ENCODE results near the gene CACNB2. TPM values are rescaled to one million over a fixed set of nuclear protein-coding genes. Genes with fewer than 3 reads are reported as not detected.

The CACNB2 gene
- polyA plus RNA-seq, 2 of the 4 experiments (the other 2 are of a cell fraction) = not detected

DNA sequence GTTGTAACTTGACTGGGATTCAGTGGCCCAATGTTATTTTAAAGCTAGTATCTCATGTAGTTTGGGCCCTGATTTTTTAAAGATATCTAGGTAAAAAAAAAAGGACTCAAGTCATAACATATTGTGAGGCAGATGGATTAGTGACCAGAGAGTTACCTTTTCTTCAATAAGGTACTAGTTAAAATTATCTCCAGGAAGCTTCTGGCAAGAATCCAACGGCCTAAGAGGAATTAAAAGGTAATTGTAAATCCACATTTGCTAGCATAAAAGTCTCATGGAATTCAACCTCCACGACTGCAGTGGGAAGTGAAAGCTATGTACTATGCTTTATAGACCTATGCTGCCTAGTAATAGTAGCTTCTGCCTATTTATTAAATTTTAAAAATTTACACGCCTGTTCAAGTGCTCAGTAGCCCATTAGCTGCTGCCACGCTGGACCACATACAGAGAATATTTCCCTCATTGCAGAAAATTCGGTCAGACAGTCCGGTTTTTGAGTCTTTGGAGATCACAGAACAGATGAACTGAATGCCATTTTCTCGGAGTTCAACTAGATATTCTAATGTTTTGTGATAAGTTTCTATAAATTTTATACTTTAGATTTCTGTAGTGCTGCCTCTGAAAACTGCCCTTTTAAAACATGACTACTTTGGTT lies 392.8 kb downstream of the CACNB2 start:
- CTCF ChIA-PET = no interaction called here

DNA sequence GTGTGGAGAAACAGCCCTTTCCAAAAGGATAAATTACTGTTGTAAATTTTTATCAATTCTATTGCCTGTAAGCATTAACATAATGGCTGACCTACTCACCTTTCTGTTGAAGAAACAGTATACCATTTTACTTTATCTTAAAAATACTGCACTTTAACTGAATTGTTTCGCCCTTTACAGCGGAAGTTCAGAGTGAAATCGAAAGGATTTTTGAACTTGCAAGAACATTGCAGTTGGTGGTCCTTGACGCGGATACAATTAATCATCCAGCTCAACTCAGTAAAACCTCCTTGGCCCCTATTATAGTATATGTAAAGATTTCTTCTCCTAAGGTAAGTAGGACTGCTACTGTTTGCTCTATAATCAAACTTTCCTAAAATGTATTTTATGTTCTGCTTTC lies 393.7 kb downstream of the CACNB2 start:
- no peak overlapping the region for H3K4me3 ChIP-seq
- ATAC-seq (no peak), FAIRE-seq (no peak), DNase-seq (ENCODE audit: low read depth in 1 of 2, low spot score in 1 of 2) (no peak)
- H3K9me3 ChIP-seq = no peaks in the 10 kb centered on the region
- no peak overlapping the region for H3K4me2 ChIP-seq
- TF ChIP-seq MAX (IDR thresholded peaks at IDR 0.05) (no peak), TFCP2L1 (CRISPR knock-in tag; IDR thresholded peaks at IDR 0.05) (no peak), RAD21 (conservative IDR thresholded peaks at IDR 0.05 in 1 of 2, IDR thresholded peaks at IDR 0.05 in 1 of 2) (no peak), KDM1A (IDR thresholded peaks at IDR 0.05; ENCODE audit: low read depth) (no peak), RARB (CRISPR knock-in tag; IDR thresholded peaks at IDR 0.05) (no peak), SMC3 (IDR thresholded peaks at IDR 0.05) (no peak), NFE2L2 (conservative IDR thresholded peaks at IDR 0.05; ENCODE audit: low read length) (no peak), ESRRA (IDR thresholded peaks at IDR 0.05; ENCODE audit: borderline replicate concordance, low read length) (no peak)
- TF ChIP-seq, protein P1, sequence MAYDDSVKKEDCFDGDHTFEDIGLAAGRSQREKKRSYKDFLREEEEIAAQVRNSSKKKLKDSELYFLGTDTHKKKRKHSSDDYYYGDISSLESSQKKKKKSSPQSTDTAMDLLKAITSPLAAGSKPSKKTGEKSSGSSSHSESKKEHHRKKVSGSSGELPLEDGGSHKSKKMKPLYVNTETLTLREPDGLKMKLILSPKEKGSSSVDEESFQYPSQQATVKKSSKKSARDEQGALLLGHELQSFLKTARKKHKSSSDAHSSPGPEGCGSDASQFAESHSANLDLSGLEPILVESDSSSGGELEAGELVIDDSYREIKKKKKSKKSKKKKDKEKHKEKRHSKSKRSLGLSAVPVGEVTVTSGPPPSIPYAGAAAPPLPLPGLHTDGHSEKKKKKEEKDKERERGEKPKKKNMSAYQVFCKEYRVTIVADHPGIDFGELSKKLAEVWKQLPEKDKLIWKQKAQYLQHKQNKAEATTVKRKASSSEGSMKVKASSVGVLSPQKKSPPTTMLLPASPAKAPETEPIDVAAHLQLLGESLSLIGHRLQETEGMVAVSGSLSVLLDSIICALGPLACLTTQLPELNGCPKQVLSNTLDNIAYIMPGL (CRISPR knock-in tag; IDR thresholded peaks at IDR 0.05; ENCODE audit: borderline replicate concordance) = no peak
- ChIA-PET POLR2A (no interaction called here), CTCF (interaction anchor here (0.9 kb wide), 1 partner anchor 12 kb away, joined by 3 read pairs; no protein-coding TSS in a partner anchor)
- no peak overlapping the region for H3K27ac ChIP-seq
- H3K4me1 ChIP-seq = no peaks in the 10 kb centered on the region
- 94% methylated on average over 5 of the region's 5 CpGs for WGBS (ENCODE audit: missing lambda C conversion rate)

More for the DNA sequence above, 392.8 kb downstream of the CACNB2 start:
- no peak for TF ChIP-seq SREBF2 (IDR thresholded peaks at IDR 0.05)
- WGBS (ENCODE audit: missing lambda C conversion rate) = 82% methylated on average over 7 of the region's 7 CpGs
- FAIRE-seq = no peak
- H3K9me3 ChIP-seq = no peaks in the 10 kb centered on the region
- H3K4me1 ChIP-seq = no peaks in the 10 kb centered on the region
- no peak overlapping the region for H3K27ac ChIP-seq
- H3K4me2 ChIP-seq = no peak overlapping the region
- H3K4me3 ChIP-seq = no peak overlapping the region
- no peak for ATAC-seq
- DNase-seq (ENCODE audit: low read depth in 1 of 2, low spot score in 1 of 2) = no peak
- POLR2A ChIA-PET = no interaction called here

- no peaks in the 10 kb centered on the region for H3K9me3 ChIP-seq
- TF ChIP-seq NR3C1 (IDR thresholded peaks at IDR 0.05) = no peak
- no peak for TF ChIP-seq CBX8 (IDR thresholded peaks at IDR 0.05)
- TF ChIP-seq BHLHE40 (IDR thresholded peaks at IDR 0.05; ENCODE audit: low read depth, low read length) = no peak
- no peak for TF ChIP-seq ZSCAN20 (CRISPR knock-in tag; IDR thresholded peaks at IDR 0.05)
- TF ChIP-seq, protein P2, sequence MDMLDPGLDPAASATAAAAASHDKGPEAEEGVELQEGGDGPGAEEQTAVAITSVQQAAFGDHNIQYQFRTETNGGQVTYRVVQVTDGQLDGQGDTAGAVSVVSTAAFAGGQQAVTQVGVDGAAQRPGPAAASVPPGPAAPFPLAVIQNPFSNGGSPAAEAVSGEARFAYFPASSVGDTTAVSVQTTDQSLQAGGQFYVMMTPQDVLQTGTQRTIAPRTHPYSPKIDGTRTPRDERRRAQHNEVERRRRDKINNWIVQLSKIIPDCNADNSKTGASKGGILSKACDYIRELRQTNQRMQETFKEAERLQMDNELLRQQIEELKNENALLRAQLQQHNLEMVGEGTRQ (IDR thresholded peaks at IDR 0.05) = no peak
- no peak for TF ChIP-seq HOXB5 (CRISPR knock-in tag; IDR thresholded peaks at IDR 0.05)
- TF ChIP-seq RNF2 (IDR thresholded peaks at IDR 0.05; ENCODE audit: borderline replicate concordance, low read depth) = no peak
- TF ChIP-seq, protein P1 (CRISPR knock-in tag; IDR thresholded peaks at IDR 0.05; ENCODE audit: borderline replicate concordance) = no peak
- TF ChIP-seq HEYL (CRISPR knock-in tag; IDR thresholded peaks at IDR 0.05) = no peak
- no peak for TF ChIP-seq KDM1A (IDR thresholded peaks at IDR 0.05; ENCODE audit: low read depth)
- no peak for TF ChIP-seq MAZ (IDR thresholded peaks at IDR 0.05; ENCODE audit: borderline replicate concordance, low read depth, low read length)
- TF ChIP-seq ZC3H11A (IDR thresholded peaks at IDR 0.05) = no peak
- TF ChIP-seq CHD2 (IDR thresholded peaks at IDR 0.05; ENCODE audit: low read length, partially characterized antibody) = no peak
- no peak for TF ChIP-seq GATA3 (IDR thresholded peaks at IDR 0.05; ENCODE audit: borderline replicate concordance)
- POLR2A ChIA-PET = no interaction called here
- ATAC-seq (no peak), FAIRE-seq (no peak), DNase-seq (ENCODE audit: low read depth in 1 of 2, low spot score in 1 of 2) (no peak)
- 89% methylated on average over 22 of the region's 22 CpGs for WGBS (ENCODE audit: missing lambda C conversion rate)
- no peak overlapping the region for H3K27ac ChIP-seq
- no peak overlapping the region for H3K4me3 ChIP-seq
- peaks cover 8% of the 10 kb centered on the region; the same call in 2 of the 3 replicates for H3K4me1 ChIP-seq
- CTCF ChIA-PET = no interaction called here
- H3K4me2 ChIP-seq = no peak overlapping the region
Measured at GRCh38 chr10:18539335-18539734, 399.1 kb downstream of the CACNB2 start.

Measured in A549 (cell line).